RPMI7951 (cell line): Measurements from ENCODE around the gene MTA3. TPM values are rescaled to one million over a fixed set of nuclear protein-coding genes. Genes with fewer than 3 reads are reported as not detected.
A peak's percentile ranks its signal among the peaks of the same experiment; 100 is the strongest.

Experiments
- DNase-seq: peaks from one replicate; pipeline ENCODE4 v3.0.0-alpha.2; 2012; ENCODE audit warnings: low read depth
- total RNA-seq: library from RNA; depleted of rRNA; stranded (reverse); fragments of >200 nt; shearing (Covaris generic); gene quantifications from 2 replicates; pipeline ENCODE4 v1.2.3, GENCODE V29; 2014

The MTA3 gene
- total RNA-seq, 1 experiment from 2014 or later, result 28.0 TPM

DNA sequence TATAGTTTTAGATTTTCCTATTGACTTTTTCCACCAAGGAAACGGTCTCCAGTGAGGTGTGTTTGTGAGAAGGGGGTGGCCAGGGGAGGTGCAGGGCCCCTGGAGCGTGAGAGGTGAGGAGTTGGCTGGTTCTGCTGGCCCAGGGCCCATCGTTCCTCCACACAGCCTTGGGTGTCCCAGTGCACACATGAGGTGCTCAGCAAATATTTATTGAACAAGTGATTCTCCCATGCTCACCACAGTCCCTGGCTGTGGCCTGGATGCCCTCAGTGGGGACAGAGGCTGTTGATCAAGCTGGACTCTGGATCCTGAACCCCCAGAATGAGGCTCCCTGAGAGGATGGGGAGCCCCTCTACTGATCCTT lies 219.0 kb downstream of the MTA3 start:
- DNase-seq, result no peak

DNA sequence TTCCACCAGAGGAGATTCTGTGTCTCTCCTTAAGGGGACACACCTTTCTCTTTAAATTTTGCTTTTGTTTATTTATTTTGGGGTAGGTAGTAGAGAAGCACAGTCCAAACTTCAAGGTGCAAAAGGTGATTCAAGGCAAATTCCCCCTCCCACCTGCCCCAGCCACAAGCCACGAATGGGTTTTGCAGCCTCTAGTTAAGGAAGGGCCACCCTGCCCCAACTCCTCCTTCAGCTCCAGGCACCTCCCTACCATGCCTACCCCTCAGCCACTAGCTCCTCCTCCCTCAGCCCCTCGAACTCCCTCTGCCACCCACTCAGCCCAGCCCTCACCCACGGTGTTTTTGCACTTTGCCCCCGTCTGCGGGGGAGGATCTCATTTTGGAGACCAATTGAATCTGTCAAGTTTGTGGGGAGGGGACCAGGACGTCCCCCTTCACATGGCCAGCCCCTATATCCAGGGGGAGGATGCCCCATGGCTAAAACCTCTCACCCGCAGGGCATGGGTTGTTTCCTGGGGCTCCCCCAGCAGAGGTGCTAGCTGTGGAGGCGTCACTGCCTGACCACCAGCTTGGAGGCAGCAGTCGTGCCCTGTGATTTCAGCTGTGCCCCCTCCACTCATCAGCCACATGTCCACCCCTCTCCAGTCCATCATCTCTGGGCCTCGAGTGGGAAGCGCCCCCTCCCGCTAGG lies 219.5 kb downstream of the MTA3 start:
- DNase-seq, result no peak

DNA sequence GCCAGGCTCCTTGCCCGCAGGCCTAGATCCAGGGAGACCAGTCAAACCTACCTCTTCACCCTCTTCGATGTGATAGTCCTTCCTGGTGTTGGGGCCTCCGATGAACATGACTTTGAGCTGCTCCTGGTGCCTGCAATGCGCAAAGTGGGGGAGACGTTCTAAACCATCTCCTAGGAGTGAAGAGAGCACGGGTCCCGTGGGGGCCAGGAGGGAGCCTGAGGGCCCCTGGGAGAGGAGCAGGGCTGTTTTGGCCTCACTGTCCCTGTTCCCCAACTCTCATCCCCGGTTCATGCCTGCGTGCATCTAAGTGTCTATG lies 220.0 kb downstream of the MTA3 start:
- DNase-seq, result no peak

DNA sequence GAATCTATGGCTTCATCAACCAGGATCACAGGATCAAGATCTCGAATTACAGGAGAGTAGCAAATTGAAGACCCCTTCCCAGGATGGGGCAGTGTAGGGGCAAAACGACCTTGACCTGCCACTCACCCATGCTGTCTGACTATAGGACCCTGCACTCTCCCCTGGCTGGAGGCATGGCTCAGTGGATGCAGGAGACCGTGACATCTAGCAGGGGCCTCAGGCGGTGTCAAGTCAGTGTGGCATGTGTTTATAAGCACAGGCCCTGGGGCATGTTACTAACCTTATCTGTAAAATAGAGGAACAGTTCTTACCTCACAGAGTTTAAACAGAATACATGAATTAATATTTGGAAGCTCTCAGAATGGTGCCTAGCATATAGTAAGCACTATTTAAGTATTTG lies 220.4 kb downstream of the MTA3 start:
- DNase-seq, result no peak

DNA sequence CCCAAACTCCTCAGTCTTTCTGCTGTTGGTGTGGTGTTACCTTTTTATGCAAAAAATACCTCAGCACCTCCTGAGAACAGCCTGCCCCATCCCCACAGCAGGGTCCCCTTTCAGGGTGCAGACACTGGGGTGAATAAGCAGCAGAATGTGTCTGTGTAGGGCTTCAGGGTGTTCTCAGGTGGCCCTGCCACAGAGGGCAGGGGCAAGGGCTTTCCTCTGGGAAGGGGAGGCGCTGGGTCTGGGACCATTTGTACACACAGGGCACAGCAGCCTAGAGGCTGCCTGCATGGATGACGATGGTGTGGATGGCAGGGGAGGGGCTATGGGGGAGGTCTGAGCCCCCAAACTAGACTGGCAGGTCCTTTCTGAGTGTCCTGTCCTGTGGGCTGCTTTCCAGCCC lies 221.3 kb downstream of the MTA3 start:
- DNase-seq, result no peak

DNA sequence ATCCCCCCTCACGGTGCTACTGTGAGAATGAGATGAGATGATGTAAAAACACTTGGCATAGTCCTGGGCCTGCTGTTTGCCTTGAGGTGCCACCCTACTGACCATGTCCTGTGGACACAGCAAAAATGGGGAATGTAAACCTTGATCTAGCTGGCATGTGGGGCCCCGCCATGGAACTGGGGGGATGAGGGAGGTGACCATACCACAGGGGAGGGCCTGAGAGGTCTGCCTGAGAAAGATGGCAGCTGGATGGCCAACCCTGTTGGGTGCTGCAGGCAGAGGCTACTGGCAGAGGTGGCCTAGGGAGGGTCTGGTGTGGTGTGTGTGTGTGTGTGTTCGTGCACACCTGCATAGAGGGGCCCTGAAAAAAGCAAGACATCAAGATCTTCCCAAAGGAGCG lies 223.2 kb downstream of the MTA3 start:
- no peak for DNase-seq

DNA sequence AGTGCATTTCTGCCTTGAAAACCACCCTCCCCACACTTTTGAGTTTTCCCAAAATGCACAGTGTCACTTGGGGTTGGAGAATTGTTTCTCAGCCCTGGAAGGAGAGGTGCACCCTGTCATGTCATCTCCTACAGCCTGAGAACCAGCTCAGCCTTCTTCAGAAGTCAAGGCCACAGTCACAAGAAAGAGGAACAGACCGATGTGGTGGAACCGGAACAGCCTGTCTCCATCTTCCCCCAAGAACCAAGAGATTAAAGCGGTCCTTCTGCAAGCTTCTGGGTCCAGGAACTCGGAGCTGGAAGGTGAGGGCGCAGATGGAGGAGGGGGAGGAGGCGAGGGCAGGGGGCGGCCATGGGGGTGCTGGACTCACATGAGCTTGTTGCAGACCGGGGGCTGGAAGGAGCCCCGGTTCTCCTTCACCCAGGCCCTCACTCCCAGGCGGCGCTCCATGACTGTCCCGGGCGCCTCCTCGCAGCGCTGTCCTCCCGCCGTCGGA lies 223.7 kb downstream of the MTA3 start:
- no peak for DNase-seq

DNA sequence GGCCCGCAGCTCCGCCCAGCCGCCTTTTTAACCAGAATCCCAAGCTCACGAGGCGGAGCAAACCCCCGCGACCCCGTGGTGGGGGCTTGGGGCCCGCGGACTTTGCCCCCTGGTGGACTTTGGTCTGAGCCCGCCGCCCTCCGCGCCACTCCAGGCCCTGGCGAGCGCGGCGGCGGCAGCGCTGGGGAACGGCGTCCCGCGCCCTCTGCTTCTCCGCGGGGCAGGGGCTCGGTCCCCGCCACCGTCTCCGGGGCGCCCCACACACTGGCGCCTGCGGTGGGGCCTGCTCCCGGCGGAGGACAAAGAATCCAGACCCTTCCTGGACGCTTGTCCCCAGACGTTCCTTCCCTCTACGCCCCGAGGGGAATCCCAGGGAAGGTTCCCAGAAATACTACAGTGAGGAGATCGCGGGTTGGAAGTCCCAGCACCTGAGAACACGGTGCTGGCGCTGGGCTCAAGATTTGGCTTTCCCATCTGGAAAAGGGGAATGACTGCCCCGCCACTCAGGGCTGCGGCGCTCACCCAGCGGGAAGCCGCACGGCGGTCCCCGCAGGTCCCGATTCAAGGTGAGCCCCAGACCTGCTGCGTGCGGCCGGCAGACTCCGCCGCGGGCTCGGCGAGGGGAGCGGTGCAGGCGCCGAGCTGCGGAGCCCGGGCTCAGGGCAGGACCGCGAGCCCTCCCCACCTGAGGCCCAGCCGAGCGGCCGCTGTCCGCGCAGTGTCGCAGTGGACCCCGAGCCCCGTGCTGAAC lies 224.3 kb downstream of the MTA3 start, which contains the start of gene HAAO:
TSS of gene HAAO (minus strand) at position 1 of the 751 bp plus-strand sequence. CDS start 47 bp downstream, outside the sequence.
- no peak for DNase-seq

DNA sequence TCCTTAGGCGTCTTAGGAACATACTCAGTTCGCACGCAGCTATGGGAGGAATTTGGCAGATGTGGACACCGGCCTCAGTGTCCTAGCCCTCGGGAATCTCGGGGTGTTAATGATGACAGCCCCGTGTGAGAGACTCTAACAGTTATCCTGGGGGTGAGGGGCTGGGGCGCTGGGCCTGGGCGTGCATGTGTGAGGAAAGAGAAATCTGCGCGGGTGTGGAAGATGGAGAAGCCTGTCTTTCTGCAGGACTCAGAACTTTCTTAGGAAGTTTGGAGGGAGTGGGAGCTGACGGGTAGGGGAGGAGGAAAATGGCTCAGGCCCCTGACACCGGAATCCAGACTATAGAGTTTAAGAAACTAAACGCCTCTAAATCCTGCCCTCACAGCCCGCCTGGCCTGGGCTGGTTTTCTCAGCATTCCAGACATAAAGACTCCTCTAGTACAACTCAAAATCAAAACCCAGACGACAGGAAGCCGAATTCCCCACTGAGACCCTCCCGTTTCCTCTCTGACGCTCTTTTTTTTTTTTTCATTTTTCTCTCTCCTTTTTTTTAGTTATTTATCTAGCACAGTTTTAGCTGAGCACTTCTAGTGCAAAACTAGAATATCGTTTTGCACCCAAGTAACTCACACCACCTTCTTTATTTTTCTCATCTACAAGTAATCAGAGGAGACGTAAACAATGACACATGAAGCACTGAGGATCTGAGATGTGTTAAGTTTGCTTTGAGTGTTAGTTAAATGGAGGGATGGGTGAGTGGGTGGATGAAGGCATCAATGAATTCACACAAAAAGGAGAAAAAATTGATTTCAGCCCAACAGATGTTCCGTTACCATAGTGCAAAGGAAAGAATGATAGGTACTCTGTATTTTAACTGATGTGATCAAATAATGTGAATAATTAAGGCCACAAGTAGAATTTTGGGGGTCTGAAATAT lies 225.2 kb downstream of the MTA3 start:
- no peak for DNase-seq

DNA sequence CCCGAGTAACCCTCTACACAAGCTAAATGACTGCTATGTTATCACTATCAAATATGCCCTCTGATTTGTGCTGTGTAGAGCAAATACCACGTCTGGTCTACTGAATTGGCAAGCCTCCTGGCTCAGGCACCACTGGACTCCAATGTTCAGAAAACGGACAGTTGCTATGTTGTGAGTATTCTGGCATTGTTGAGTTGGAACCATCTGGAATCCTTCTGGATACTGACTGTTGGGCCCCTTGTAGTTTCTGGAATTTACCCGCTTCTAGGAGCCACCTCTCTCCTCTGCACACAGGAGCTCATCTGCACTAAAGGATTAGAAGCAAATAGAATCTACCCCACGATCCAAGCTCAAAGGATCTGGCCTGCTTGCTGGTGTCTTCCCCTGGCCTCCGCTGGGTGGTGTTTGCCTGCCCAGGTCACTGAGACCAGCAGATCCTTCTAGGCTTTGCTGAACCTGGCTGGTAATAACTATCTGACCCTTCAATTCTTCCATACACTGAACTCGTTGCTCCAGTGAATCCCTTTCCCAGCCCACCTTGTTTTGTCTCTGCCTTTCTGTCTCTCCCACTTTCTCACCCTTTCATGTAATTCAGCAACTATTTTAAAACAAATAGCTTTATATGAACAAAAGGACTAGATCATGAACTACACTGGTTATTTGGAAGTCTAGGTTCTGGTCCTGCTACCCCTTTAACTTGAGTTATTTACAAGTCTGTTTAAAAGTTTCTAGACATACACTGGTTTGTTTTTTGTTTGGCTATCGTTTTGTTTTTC lies 226.0 kb downstream of the MTA3 start:
- DNase-seq, result no peak

DNA sequence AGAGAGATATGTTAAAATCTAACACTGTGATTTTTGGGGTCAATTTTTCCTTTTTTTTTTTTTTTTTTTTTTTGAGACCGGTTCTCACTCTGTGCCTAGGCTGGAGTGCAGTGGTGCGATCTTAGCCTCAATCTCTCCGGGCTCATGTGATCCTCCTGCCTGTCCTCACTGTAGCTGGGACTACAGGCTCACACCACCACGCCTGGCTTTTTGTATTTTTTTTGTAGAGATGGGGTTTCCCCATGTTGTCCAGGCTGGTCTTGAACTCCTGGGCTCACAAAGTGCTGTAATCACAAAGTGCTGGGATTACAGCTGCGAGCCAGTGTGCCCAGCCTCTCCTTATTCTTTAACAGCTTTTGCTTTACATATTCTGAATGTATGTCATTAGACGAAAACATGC lies 226.8 kb downstream of the MTA3 start:
- no peak for DNase-seq

DNA sequence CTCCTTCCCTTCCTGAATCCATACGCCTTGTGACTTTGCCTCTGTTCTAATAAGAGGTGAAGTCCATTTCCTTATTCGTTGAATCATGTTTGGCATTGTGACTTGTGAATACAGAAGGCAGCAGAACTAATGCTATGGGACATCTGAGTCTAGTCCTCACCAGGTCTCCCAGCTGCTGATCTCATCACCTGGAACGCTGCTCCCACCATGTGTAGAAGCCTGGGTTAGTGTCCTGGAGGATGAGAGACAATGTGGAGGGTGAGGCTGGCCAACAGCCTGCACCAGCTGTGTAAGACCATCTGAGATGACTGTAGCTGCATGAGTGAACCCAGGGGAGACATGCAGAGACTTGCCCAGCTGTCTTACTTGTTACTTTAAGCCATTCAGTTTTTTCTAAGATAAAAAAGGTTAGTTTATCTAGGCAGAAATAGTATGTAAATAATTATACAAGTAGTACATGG lies 227.4 kb downstream of the MTA3 start:
- no peak for DNase-seq

DNA sequence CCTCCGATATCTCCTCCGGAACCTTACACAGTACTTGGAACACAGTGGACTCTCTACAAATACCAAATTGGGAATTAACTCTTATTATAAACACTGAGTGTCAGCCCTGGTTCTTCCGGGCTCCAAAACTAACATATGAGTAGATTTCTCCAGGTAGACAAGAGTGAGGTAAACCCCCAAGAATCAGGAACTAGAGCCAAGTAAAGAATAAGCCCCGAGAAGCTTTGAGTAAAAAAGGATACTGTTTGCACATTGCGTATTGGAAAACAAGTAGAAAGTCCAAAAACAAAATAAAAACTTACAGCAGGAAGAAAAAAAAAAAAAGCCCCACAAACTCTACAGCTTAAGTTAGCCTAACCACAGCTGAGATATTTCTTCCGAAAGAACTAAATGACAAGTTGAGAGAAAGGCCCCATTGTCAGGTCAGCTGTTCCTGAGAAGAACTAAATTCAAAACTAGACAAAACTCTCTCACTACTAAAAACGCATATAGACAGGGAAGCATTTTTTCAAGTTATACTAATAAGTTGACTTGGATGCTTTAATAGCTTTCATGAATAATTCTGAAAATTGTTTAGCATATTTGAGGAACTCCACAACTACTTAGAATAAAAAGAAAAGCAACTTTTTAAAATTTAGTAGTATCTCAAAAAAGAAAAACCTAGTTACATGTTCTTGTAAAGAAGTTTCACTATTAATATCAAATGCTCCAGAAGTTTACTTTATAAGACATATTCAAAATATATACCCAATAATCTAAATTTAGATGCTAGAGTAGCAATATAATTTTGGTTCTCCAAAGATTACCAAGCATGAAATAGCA lies 228.2 kb downstream of the MTA3 start:
- peak; percentile 10 for DNase-seq

DNA sequence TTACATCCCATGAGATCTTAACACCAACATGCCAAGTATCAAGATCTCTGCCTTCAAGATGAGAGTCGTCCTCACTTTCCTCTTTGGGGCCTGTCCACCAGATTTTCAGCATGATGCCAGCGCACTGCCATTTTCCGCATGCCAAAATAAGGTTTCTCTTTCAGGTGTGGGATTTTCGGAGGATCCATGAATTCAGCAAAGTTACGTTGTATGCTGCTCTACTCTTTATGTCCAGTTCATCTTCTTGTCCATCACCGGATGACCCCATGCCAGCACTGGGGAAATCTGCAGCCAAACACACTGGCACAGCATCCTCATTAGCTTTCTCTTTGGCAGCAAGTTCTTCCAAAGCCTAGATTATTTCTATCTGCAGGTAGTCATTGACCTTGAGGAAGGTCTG lies 228.8 kb downstream of the MTA3 start:
- no peak for DNase-seq

DNA sequence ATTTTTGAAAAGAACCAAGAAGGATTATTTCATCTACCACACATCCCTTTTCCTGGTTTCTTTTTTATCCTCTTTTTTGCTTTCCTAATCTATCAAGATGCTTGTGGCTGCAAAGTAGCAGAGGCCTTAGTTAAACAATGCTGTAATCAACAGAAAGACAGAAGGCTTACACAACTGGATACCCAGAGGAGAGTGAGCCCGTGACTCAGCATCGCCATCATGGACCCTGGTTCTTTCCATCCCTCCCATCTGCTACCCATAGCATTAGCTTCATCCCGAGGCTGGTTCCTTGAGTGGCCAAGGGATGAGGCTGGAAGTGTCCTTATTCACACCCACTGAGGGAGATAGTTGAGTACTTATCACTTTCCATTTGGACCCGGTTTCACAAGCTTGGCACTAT lies 231.4 kb downstream of the MTA3 start:
- no peak for DNase-seq

DNA sequence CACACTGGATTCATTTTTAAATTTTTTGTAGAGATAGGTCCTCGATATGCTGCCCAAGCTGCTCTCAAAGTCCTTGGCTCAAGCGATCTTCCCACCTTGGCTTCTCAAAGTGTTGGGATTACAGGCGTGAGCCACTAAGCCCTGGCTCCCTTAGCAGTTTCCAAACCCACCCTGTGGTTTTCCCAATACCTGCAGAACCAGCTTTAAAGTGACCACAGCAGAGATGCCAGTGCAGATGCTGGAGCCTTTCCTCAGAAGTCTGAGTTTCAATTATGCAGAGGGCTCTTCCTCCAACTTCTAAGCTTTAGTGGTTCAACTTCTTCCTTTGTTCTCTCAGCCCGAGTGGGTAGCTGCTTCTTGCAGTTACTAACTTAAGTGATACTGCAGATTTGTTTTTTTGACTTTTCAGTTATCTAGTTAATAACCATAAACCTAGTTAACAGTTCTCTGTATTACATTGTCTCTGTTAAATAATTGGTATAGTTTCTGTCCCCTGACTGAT lies 232.1 kb downstream of the MTA3 start:
- no peak for DNase-seq

DNA sequence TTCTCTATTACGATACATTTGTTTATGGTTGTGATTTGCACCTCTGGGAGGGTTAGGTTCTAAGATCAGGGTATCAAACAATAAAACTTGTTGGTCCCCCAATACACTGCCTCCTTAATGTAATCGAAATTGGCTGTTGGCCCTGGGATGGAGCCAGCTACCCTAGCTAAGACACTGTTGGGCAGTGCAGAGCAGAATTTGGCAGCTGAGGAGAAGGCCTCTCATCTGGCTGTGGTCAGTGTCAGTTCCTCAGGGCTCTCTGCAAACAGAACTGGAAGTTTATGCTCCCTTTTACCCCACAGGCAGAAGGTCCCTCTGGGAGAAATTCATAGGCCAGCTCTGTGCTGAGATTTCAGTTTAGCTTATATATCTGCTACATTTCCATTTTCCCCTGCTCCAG lies 232.5 kb downstream of the MTA3 start:
- peak; percentile 40 for DNase-seq

DNA sequence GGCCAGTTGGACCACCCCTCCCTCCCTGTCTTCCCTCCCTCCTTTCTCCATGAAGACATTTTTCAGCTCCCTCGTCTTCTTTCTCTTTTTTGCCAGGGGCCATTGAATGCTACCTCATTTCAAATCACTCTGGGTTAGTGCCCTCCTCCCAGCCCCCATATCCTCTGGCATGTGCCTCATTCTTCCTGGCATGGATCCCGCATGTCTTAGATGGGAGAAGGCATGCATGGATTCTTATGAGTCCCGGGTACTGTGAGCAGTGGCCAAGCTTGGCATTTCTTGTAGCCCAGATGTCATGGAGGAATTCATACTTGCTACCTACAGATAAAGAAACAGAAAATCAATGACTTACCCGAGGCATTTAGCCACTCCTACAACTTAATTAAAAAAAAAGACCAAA lies 232.9 kb downstream of the MTA3 start:
- peak; percentile 55 for DNase-seq

DNA sequence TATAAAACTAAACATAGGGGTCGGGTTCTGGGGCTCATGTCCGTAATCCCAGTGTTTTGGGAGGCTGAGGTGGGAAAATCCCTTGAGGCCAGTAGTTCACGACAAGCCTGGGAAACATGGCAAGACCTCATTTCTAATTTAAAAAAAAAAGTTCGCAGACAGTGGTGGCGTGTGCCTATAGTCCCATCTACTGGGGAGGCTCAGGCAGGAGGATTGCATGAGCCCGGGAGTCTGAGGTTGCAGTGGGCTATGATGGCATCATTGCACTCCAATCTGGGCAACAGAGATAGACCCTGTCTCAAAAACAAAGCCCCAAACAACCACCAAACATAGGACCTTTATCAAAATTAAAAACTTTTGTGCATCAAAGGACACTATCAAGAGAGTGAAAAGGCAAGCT lies 233.7 kb downstream of the MTA3 start:
- DNase-seq, result no peak

DNA sequence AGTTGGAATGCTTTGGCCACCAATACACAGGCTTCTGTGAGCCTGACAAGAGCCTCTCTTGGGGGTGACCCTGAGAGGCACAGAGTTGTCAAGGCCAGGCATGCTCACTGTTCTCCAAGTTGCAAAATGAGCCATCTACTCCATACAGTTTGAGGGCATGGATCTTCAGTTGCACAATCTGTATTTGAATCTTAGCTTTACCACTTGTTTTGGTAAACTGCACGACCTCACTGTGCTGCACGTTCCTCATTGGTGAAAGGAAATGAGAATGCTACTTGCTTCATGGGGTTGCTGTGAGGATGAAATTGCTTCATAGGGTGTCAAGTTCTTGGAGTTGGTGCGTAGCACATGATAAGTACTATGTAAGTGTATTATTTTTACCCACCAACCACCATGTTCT lies 235.9 kb downstream of the MTA3 start:
- no peak for DNase-seq
